ENCODE measurements around the gene CAMTA1. TPM values are rescaled to one million over a fixed set of nuclear protein-coding genes. Genes with fewer than 3 reads are reported as not detected.

The CAMTA1 gene
- total RNA-seq, 1 donor, result 71.6 TPM

GRCh38 chr1:7470904-7471638 is 685.8 kb downstream of the CAMTA1 start:
- Histone ChIP-seq H3K4me1 (ENCODE audit: insufficient read depth, low read length) (no peaks in the 10 kb centered on the region), H3K27me3 (ENCODE audit: insufficient read depth, low read length) (no peaks in the 10 kb centered on the region), H3K9me3 (ENCODE audit: low read depth, low read length) (no peaks in the 10 kb centered on the region)

DNA sequence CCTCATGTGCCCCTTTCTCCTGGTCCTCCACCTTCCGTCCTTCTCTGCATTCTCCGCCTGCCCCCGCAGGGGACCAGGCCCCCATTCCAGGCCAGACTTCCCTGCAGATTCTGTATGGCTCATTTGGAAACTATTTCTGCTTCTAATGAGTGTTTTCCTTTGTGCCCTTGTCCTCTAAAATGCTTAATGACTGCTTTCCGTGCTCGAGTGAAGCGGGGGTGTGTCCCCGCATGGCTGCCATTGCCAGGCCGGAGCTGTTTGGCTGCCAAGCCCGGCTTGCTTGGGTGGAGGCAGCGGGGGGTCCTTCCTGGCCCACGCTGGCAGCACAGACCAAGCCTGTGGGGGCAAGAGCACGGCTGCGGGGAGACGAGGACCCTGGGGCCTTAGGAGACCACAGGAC is 686.6 kb downstream of the CAMTA1 start:
- H3K9me3 ChIP-seq (ENCODE audit: low read depth, low read length), result no peaks in the 10 kb centered on the region
- no peaks in the 10 kb centered on the region for H3K4me1 ChIP-seq (ENCODE audit: insufficient read depth, low read length)
- H3K27me3 ChIP-seq (ENCODE audit: insufficient read depth, low read length), result no peaks in the 10 kb centered on the region
- H3K4me3 ChIP-seq (ENCODE audit: low read length), result no peak overlapping the region

More at GRCh38 chr1:7470904-7471638, 685.8 kb downstream of the CAMTA1 start:
- no peak overlapping the region for H3K4me3 ChIP-seq (ENCODE audit: low read length)

DNA sequence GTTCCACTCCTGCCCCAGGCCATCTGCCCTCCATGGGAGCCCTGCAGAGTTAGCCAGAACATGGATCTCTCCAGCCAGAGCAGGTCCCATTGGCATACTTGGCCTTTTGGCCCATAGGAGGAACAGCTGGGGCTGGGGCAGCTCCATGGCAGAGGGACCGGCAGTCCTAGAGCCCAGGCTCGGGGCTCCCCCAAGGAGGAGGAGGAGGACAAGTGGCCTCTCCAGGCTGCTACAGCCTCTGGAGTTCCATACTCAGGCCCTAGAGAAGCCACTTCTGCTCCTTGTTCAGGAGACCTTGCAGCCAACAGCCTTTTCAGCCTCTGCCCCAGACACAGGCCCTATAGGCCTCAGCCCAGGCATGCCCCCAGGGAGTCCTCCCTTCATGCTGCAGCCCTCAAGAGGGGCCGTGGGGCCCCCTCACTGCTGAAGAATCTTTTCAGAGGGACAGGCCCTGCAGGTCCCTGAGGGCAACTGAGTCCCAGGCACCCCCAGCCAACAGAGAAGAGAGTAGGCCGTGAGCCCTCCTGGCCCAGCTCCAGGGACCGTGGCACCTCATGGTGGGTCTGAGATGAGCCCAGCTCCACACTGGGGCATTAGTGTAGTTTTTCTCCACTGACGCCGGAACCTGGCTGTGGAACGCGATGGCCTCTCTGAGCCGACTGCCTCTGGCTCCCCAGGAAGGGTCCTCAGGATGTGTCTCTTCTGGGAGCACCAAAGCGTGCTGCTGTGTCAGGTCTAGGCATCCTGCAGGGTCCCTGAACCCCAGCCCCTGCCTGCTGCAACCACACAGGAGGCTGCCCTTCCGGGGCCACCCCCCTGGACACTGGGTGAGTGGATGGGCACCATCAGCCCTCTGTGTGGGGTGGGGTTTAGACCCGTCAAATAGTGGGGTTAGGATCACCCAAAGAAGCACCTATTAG is 688.2 kb downstream of the CAMTA1 start:
- no peaks in the 10 kb centered on the region for H3K9me3 ChIP-seq (ENCODE audit: low read depth, low read length)
- H3K27me3 ChIP-seq (ENCODE audit: insufficient read depth, low read length), result no peaks in the 10 kb centered on the region
- H3K4me1 ChIP-seq (ENCODE audit: insufficient read depth, low read length), result no peaks in the 10 kb centered on the region

DNA sequence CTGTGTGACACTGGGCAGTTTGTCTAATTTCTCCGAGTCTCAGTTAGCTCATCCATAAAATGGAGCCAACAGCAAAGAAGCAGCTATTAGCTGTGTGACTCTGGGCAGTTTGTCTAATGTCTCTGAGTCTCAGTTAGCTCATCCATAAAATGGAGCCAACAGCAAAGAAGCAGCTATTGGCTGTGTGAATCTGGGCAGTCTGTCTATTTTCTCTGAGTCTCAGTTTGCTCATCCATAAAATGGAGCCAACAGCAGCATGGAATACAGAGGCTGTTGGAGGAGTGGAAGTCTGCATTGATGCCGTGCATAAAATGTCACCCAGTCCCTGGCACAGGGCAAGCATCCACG is 688.9 kb downstream of the CAMTA1 start:
- H3K9me3 ChIP-seq (ENCODE audit: low read depth, low read length), result no peaks in the 10 kb centered on the region
- no peaks in the 10 kb centered on the region for H3K4me1 ChIP-seq (ENCODE audit: insufficient read depth, low read length)
- H3K4me3 ChIP-seq (ENCODE audit: low read length), result no peak overlapping the region
- no peaks in the 10 kb centered on the region for H3K27me3 ChIP-seq (ENCODE audit: insufficient read depth, low read length)

More for the DNA sequence above, 688.2 kb downstream of the CAMTA1 start:
- H3K4me3 ChIP-seq (ENCODE audit: low read length), result no peak overlapping the region

DNA sequence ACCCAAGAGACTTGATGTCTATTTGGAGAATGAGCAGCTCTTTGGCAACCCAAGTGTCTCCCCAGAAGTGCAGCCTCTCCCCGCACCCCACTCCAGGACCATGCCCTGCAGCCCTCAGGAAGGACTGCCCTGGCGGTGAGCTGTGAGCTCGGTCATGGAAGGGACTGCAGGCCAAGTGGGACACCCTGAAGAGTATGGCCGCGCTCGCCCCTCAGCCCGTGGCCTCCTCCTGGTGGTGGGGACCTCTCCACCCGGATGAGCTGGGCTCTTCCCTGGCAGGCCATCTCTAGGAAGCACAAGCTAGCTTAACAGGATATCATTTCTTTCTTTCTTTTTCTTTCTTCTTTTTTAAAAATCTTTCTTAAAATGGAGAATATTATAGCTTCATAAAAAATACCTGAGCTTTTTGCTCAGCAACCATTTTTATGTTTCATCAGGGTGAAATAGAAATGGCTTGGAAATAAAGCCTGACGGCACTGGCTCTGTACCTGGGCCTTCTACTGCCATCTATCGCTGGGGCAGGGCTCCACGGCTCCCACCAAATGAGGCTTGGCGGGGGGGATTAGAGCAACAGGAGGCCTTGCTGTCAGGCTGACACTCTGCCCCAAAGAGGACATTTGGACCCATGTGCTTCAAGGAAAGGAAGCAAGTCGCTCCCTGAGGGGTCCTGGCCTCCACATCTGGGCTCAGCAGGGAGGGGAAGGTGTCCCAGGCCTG is 689.7 kb downstream of the CAMTA1 start:
- no peaks in the 10 kb centered on the region for H3K9me3 ChIP-seq (ENCODE audit: low read depth, low read length)
- no peak overlapping the region for H3K4me3 ChIP-seq (ENCODE audit: low read length)
- H3K4me1 ChIP-seq (ENCODE audit: insufficient read depth, low read length), result no peaks in the 10 kb centered on the region
- H3K27me3 ChIP-seq (ENCODE audit: insufficient read depth, low read length), result no peaks in the 10 kb centered on the region

- H3K4me1 ChIP-seq (ENCODE audit: insufficient read depth, low read length), result no peaks in the 10 kb centered on the region
- H3K9me3 ChIP-seq (ENCODE audit: low read depth, low read length), result no peaks in the 10 kb centered on the region
- no peak overlapping the region for H3K4me3 ChIP-seq (ENCODE audit: low read length)
- no peaks in the 10 kb centered on the region for H3K27me3 ChIP-seq (ENCODE audit: insufficient read depth, low read length)
These were observed 690.4 kb downstream of the CAMTA1 start for GRCh38 chr1:7475691-7476090.

DNA sequence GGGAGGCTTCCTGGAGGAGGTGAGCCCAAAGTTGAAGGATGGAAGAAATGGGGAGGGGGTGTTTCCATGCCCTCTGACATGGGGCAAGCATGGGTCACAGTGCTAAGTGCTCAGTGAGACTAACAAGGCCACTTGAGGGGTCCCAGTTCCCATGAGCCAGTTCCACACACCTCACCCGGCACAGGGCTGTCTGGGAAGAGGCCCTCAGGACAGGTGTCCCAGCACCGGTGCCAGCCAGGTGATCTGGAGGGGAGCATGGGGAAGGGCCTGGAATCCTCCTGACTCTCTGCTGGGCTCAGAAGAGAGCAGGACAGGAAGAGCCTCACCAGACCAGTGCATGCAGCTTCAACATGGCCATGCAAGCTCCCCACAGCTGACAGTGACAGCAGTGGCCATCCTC is 691.1 kb downstream of the CAMTA1 start:
- Histone ChIP-seq H3K27me3 (ENCODE audit: insufficient read depth, low read length) (no peaks in the 10 kb centered on the region), H3K4me3 (ENCODE audit: low read length) (no peak overlapping the region), H3K4me1 (ENCODE audit: insufficient read depth, low read length) (no peaks in the 10 kb centered on the region), H3K9me3 (ENCODE audit: low read depth, low read length) (no peaks in the 10 kb centered on the region)

GRCh38 chr1:7476861-7477547 is 691.8 kb downstream of the CAMTA1 start:
- Histone ChIP-seq H3K9me3 (ENCODE audit: low read depth, low read length) (no peaks in the 10 kb centered on the region), H3K4me3 (ENCODE audit: low read length) (no peak overlapping the region), H3K27me3 (ENCODE audit: insufficient read depth, low read length) (no peaks in the 10 kb centered on the region), H3K4me1 (ENCODE audit: insufficient read depth, low read length) (no peaks in the 10 kb centered on the region)

DNA sequence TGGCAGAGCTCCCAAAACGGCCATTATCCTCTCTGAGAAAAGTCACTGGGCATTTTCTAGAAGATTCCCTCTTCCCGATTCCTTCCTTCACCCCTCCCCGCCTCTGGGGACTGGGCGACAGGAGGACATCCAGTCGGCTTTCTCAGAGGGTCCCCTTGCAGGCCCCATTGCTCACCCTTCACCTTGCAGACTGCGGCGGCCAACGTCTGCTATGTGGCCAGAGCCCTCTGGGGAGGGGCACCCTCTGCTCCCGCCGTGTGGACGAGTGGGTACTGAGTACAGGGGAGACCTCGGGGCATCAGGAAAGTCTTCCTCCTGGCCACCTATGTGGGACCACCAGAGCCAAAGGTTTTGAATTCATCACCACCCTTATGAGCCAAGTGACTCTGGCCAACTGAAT is 692.3 kb downstream of the CAMTA1 start:
- no peak overlapping the region for H3K4me3 ChIP-seq (ENCODE audit: low read length)

GRCh38 chr1:7478142-7478790 is 693.0 kb downstream of the CAMTA1 start:
- H3K27me3 ChIP-seq (ENCODE audit: insufficient read depth, low read length), result no peaks in the 10 kb centered on the region
- H3K9me3 ChIP-seq (ENCODE audit: low read depth, low read length), result no peaks in the 10 kb centered on the region
- no peaks in the 10 kb centered on the region for H3K4me1 ChIP-seq (ENCODE audit: insufficient read depth, low read length)
- H3K4me3 ChIP-seq (ENCODE audit: low read length), result no peak overlapping the region

More for the DNA sequence above, 692.3 kb downstream of the CAMTA1 start:
- Histone ChIP-seq H3K27me3 (ENCODE audit: insufficient read depth, low read length) (no peaks in the 10 kb centered on the region), H3K9me3 (ENCODE audit: low read depth, low read length) (no peaks in the 10 kb centered on the region), H3K4me1 (ENCODE audit: insufficient read depth, low read length) (no peaks in the 10 kb centered on the region)

GRCh38 chr1:7478809-7479499 is 693.7 kb downstream of the CAMTA1 start:
- no peaks in the 10 kb centered on the region for H3K4me1 ChIP-seq (ENCODE audit: insufficient read depth, low read length)
- H3K9me3 ChIP-seq (ENCODE audit: low read depth, low read length), result no peaks in the 10 kb centered on the region

DNA sequence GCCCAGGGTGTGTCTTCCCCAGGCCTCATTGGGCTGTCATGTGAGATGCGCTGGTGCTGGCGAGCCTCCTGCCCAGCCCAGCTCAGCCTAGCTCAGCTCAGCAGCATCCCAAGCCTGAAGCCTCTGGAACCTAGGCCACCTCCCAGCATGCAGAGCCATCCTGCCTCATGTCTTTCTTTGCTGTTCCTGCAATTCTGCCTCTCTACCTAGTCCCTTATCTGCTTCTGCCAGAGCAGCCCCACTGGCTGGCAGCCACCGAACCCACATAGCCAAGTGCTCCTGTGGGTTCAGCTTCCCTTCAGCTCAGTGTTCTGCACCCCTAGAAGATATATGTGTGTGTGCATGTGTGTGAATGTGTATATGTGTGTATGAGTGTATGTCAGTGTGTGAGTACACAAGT is 694.3 kb downstream of the CAMTA1 start:
- H3K9me3 ChIP-seq (ENCODE audit: low read depth, low read length), result no peaks in the 10 kb centered on the region
- no peaks in the 10 kb centered on the region for H3K4me1 ChIP-seq (ENCODE audit: insufficient read depth, low read length)
- H3K27me3 ChIP-seq (ENCODE audit: insufficient read depth, low read length), result no peaks in the 10 kb centered on the region
- no peak overlapping the region for H3K4me3 ChIP-seq (ENCODE audit: low read length)

More at GRCh38 chr1:7478809-7479499, 693.7 kb downstream of the CAMTA1 start:
- no peaks in the 10 kb centered on the region for H3K27me3 ChIP-seq (ENCODE audit: insufficient read depth, low read length)
- no peak overlapping the region for H3K4me3 ChIP-seq (ENCODE audit: low read length)

GRCh38 chr1:7481194-7481593 is 695.9 kb downstream of the CAMTA1 start:
- Histone ChIP-seq H3K27me3 (ENCODE audit: insufficient read depth, low read length) (no peaks in the 10 kb centered on the region), H3K4me3 (ENCODE audit: low read length) (no peak overlapping the region), H3K4me1 (ENCODE audit: insufficient read depth, low read length) (no peaks in the 10 kb centered on the region), H3K9me3 (ENCODE audit: low read depth, low read length) (no peaks in the 10 kb centered on the region)

DNA sequence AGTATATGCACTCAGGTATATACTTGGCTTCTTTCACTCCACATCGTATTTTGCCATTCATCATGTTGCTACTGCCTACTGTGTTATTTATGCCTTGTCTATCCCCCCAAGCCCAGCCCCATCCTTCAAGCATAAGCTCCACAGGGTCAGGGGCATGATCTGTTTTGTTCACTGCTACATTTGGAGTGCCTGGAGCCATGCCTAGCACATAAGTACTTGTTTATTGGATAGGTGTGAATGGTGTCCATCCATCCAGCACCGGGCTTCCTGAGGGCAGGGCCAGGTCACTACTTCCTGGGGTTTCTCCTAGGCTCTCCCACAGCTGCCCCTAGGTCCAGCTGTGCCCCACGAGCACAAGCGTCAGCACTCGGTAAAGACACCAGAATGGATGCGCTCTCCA is 696.8 kb downstream of the CAMTA1 start:
- Histone ChIP-seq H3K4me3 (ENCODE audit: low read length) (no peak overlapping the region), H3K9me3 (ENCODE audit: low read depth, low read length) (no peaks in the 10 kb centered on the region), H3K4me1 (ENCODE audit: insufficient read depth, low read length) (no peaks in the 10 kb centered on the region), H3K27me3 (ENCODE audit: insufficient read depth, low read length) (no peaks in the 10 kb centered on the region)
